Cardiac fibroblast (primary cell): ENCODE results near the gene ZNF593OS.

Source experiments
- DNase-seq, 2 donors: peaks; one replicate each; pipeline versions ENCODE4 v3.0.0 to v3.0.0-alpha.2; 2010; ENCODE audit warnings: low read depth in 2 of 2
- H3K4me3 ChIP-seq, 2 donors: replicated peaks in 1 of 2; 1 replicate in 1 of 2; 2 replicates in 1 of 2; pipeline ENCODE4 v1.5.1; 2011; ENCODE audit warnings: low read depth in 2 of 2, low read length in 2 of 2, mild to moderate bottlenecking in 2 of 2, moderate library complexity in 1 of 2
- CTCF ChIP-seq: IDR thresholded peaks from one replicate; pipeline ENCODE4 v1.5.1; 2011; ENCODE audit warnings: low read depth, mild to moderate bottlenecking, low read length, inconsistent platforms

The ZNF593OS gene

GRCh38 chr1:26184883-26185282 is 13.3 kb upstream of the ZNF593OS start:
- no peak overlapping the region for H3K4me3 ChIP-seq
- no peak for TF ChIP-seq CTCF
- DNase-seq, result no peak

DNA sequence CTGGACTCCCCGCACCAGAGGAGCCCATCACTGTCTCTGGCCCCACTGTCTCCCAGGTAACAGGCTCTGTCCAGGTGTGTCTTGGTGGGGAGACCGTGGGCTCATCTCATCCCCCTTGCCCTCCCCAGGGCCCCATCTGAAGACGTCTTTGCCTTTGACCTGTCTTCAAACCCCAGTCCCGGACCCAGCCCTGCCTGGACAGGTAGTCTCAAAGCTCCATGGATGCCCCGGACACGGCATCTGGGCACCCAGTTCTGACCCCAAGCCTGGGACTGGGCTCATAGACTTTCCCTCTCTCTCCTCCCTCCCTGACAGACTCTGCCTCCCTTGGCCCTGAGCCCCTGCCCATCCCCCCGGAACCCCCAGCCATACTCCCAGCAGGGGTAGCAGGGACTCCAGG is 12.5 kb upstream of the ZNF593OS start:
- DNase-seq, result no peak
- H3K4me3 ChIP-seq, result no peak overlapping the region
- no peak for TF ChIP-seq CTCF

- DNase-seq, result no peak
- H3K4me3 ChIP-seq, result no peak overlapping the region
- TF ChIP-seq CTCF, result no peak
These were observed 10.7 kb upstream of the ZNF593OS start for GRCh38 chr1:26182383-26182696.

- no peak for DNase-seq
- H3K4me3 ChIP-seq, result no peak overlapping the region
- no peak for TF ChIP-seq CTCF
These were observed 10.2 kb upstream of the ZNF593OS start for GRCh38 chr1:26181586-26182382.

DNA sequence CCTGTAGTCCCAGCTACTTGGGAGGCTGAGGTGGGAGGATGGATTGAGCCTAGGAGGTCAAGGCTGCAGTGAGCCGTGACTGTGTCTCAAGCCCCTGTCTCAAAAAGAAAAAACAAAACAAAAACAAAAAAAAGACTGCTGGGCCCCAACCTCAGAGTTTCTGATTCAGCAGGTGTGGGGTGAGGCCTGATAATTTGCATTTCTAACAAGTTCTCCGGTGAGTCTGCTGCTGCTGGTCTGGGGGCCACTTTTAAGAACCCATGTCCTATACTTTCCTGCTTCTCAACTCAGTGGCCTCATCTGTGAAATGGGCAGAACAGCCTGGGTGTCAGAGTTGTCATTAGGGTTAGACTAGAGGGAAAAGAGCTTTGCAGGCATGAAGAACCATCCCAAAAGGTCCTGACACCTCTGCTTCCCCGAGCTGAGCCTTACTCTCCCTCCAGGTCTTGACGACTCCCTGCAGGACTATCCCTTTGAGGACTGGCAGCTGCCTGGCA is 8.4 kb upstream of the ZNF593OS start:
- H3K4me3 ChIP-seq, result no peak overlapping the region
- TF ChIP-seq CTCF, result no peak
- DNase-seq, result no peak

DNA sequence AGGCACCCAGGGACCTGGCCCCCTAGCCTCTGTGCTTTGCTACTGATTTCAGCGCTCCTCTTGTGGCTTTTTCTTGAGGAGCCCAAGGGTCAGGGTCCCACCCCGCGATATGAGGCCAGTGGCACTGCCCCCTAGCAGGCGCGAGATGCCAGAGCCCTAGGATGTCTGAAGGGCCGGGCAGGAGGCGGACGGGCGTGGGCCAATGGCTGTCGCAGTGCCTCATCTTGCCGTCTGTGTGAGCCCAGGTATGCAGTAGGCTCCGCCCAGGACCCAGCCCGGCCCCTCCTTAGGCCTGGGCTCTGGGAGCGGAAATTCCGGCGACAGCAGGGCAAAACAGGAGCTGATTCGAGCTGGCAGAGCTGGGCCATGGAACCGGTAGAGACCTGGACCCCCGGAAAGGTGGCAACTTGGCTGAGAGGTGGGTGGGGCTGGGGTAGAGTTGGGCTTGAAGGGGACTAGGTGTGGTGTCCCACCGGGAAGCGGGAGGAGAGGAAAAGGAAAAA is 5.6 kb upstream of the ZNF593OS start, which contains the start of gene CNKSR1:
TSS of gene CNKSR1 (plus strand) at position 310 of the 503 bp plus-strand sequence. CDS start at position 367, 57 bp downstream.
- no peak for DNase-seq
- H3K4me3 ChIP-seq, result no peak within 1 kb of the TSS
- TF ChIP-seq CTCF, result no peak
